Neural progenitor cell (in vitro differentiated cells): ENCODE data around the gene POU2AF1. TPM values are rescaled to one million over a fixed set of nuclear protein-coding genes. Genes with fewer than 3 reads are reported as not detected.

Experiments used
- DNase-seq: peaks from one replicate; pipeline ENCODE4 v3.0.0-alpha.2; 2016; ENCODE audit warnings: low spot score
- H2AFZ ChIP-seq: fragments of 200-600 bp; sonication (generic); replicated peaks from 2 replicates; pipeline ENCODE4 v1.6.1; 2016; ENCODE audit warnings: antibody characterized with exemption
- H3F3A ChIP-seq: fragments of 200-600 bp; sonication (generic); 2 replicates; pipeline ENCODE4 v1.6.1; 2016; ENCODE audit warnings: antibody characterized with exemption, low read depth
- H3K27ac ChIP-seq: fragments of 200-600 bp; sonication (generic); 2 replicates; pipeline ENCODE4 v1.5.1; 2016; ENCODE audit warnings: mild to moderate bottlenecking
- H3K27me3 ChIP-seq: fragments of 200-600 bp; sonication (generic); 2 replicates; pipeline ENCODE4 v1.6.1; 2016; ENCODE audit warnings: mild to moderate bottlenecking, moderate library complexity
- H3K36me3 ChIP-seq: fragments of 200-600 bp; sonication (generic); 2 replicates; pipeline ENCODE4 v1.5.1; 2016
- H3K4me1 ChIP-seq: fragments of 200-600 bp; sonication (generic); 2 replicates; pipeline ENCODE4 v1.6.1; 2016; ENCODE audit warnings: mixed run types
- H3K4me2 ChIP-seq: fragments of 200-600 bp; sonication (generic); 2 replicates; pipeline ENCODE4 v1.6.1; 2016
- H3K4me3 ChIP-seq: fragments of 200-600 bp; sonication (generic); 2 replicates; pipeline ENCODE4 v1.5.1; 2016
- H3K79me2 ChIP-seq: fragments of 200-600 bp; sonication (generic); 2 replicates; pipeline ENCODE4 v1.6.1; 2016; ENCODE audit warnings: low read depth
- H3K9ac ChIP-seq: fragments of 200-600 bp; sonication (generic); 2 replicates; pipeline ENCODE4 v1.6.1; 2016
- H3K9me3 ChIP-seq: fragments of 200-600 bp; sonication (generic); 2 replicates; pipeline ENCODE4 v1.5.1; 2016; ENCODE audit warnings: low read depth
- H4K20me1 ChIP-seq: fragments of 200-600 bp; sonication (generic); 2 replicates; pipeline ENCODE4 v1.6.1; 2016; ENCODE audit warnings: low read depth
- H3K27ac Mint-ChIP-seq: 3 replicates; pipeline ENCODE4 v1.8.0; 2021; ENCODE audit warnings: mixed read lengths
- H3K27me3 Mint-ChIP-seq: 2 replicates; pipeline ENCODE4 v1.8.0; 2022; ENCODE audit warnings: low read depth, mild to moderate bottlenecking, inconsistent platforms, moderate library complexity, mixed read lengths; ENCODE audit not compliant: insufficient read depth
- H3K36me3 Mint-ChIP-seq: 3 replicates; pipeline ENCODE4 v1.8.0; 2021; ENCODE audit warnings: mixed read lengths
- H3K4me1 Mint-ChIP-seq: 3 replicates; pipeline ENCODE4 v1.8.0; 2021; ENCODE audit warnings: mixed read lengths
- H3K4me3 Mint-ChIP-seq: 3 replicates; pipeline ENCODE4 v1.8.0; 2021; ENCODE audit warnings: mild to moderate bottlenecking, moderate library complexity, mixed read lengths
- H3K9me3 Mint-ChIP-seq: 3 replicates; pipeline ENCODE4 v1.8.0; 2020; ENCODE audit warnings: mixed read lengths
- EZH2 ChIP-seq: fragments of 200-600 bp; sonication (generic); IDR thresholded peaks from 2 replicates; pipeline ENCODE4 v1.6.1; 2017; ENCODE audit warnings: antibody characterized with exemption, mild to moderate bottlenecking, moderate library complexity
- EZH2phosphoT487 ChIP-seq: fragments of 200-600 bp; sonication (generic); IDR thresholded peaks from 2 replicates; pipeline ENCODE4 v1.6.1; 2017; ENCODE audit warnings: antibody characterized with exemption
- total RNA-seq: library from RNA; depleted of rRNA; stranded (reverse); fragments of >200 nt; gene quantifications from 2 replicates; pipeline ENCODE4 v1.2.3, GENCODE V29; 2015; ENCODE audit warnings: low replicate concordance
- TF ChIP-seq, protein P1 (sequence below): fragments of 200-600 bp; sonication (generic); IDR thresholded peaks from 2 replicates; pipeline ENCODE4 v1.5.1; 2017; ENCODE audit warnings: antibody characterized with exemption, mild to moderate bottlenecking

POU2AF1 gene
- total RNA-seq, 1 donor from 2014 or later: not detected

DNA sequence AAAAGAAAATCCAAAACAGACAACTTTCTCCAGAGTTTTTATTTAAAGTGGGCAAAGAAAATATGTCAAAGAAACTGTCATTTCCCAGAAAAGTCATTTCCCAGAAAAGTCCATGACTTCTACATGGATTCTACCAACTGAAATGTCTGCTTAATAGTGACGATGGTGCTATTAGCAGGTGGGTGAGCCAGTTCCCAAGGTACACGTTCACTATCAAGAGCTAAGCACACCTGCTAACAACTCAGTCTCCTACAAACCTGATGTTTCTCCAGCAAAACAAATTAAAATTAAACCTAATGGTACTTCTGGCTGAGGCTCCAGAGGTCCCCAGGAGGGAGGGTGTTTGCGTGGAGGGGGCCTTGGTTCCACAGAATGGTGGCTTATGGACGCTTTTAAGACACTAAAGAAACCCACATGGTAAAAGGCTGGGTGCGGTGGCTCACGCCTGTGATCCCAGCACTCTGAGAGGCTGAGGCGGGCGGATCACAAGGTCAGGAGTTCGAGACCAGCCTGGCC lies 26.8 kb downstream of the POU2AF1 start:
- no peaks in the 10 kb centered on the region for H3K36me3 Mint-ChIP-seq
- TF ChIP-seq, protein P1, sequence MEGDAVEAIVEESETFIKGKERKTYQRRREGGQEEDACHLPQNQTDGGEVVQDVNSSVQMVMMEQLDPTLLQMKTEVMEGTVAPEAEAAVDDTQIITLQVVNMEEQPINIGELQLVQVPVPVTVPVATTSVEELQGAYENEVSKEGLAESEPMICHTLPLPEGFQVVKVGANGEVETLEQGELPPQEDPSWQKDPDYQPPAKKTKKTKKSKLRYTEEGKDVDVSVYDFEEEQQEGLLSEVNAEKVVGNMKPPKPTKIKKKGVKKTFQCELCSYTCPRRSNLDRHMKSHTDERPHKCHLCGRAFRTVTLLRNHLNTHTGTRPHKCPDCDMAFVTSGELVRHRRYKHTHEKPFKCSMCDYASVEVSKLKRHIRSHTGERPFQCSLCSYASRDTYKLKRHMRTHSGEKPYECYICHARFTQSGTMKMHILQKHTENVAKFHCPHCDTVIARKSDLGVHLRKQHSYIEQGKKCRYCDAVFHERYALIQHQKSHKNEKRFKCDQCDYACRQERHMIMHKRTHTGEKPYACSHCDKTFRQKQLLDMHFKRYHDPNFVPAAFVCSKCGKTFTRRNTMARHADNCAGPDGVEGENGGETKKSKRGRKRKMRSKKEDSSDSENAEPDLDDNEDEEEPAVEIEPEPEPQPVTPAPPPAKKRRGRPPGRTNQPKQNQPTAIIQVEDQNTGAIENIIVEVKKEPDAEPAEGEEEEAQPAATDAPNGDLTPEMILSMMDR: no peak
- TF ChIP-seq EZH2 (no peak), EZH2phosphoT487 (no peak)
- H3K4me3 Mint-ChIP-seq: no peak overlapping the region

DNA sequence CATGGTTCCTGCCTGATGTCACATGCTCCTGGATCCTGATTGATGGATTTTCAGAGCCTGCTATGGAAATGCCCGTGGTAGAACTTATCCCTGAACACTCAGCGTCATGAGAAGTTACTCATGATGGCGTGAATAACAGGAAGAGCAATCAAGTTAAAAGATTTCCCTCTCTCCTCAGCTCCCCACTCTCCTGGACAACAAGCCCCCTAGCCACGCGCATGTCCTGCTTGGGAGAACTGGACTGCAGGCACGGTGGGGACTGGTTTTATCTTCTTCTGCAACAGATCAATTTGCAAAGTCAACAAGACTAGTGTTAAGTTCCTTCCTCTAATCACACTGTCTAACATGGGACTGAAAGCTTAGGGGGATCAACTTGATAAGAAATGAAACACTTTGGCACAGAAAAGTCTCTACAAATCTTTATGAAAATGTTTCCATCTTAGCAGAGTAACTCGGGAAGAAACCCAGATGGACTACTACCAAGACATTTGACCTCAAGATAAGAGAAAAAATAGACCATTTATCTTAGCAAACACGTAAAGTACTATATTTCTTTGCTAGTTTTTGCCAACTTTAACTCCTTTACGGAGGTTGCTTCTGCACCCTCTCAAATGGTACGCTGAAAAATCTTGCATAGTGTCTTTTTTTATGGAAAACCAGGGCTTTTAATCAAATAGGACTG lies 27.6 kb downstream of the POU2AF1 start:
- DNase-seq: no peak
- Histone ChIP-seq H3K27me3 (no peaks in the 10 kb centered on the region), H3K9ac (no peak overlapping the region), H3K9me3 (no peaks in the 10 kb centered on the region), H3K79me2 (no peaks in the 10 kb centered on the region), H3F3A (no peaks in the 10 kb centered on the region), H3K27ac (no peak overlapping the region), H3K36me3 (no peaks in the 10 kb centered on the region), H2AFZ (no peak overlapping the region), H3K4me2 (no peak overlapping the region), H3K4me3 (no peak overlapping the region), H3K4me1 (no peaks in the 10 kb centered on the region), H4K20me1 (no peaks in the 10 kb centered on the region)
- H3K4me1 Mint-ChIP-seq: peaks cover 9% of the 10 kb centered on the region
- no peak for TF ChIP-seq EZH2phosphoT487
- TF ChIP-seq EZH2: no peak
- TF ChIP-seq, protein P1: no peak
- no peaks in the 10 kb centered on the region for H3K36me3 Mint-ChIP-seq
- H3K9me3 Mint-ChIP-seq: no peaks in the 10 kb centered on the region
- H3K27ac Mint-ChIP-seq: no peak overlapping the region
- peaks cover 3% of the 10 kb centered on the region for H3K27me3 Mint-ChIP-seq
- H3K4me3 Mint-ChIP-seq: no peak overlapping the region

More for the DNA sequence above, 26.8 kb downstream of the POU2AF1 start:
- H3K9me3 Mint-ChIP-seq: no peaks in the 10 kb centered on the region
- Histone ChIP-seq H3K9ac (no peak overlapping the region), H3K36me3 (no peaks in the 10 kb centered on the region), H3K9me3 (no peaks in the 10 kb centered on the region), H3K27me3 (no peaks in the 10 kb centered on the region), H3K4me1 (no peaks in the 10 kb centered on the region), H3F3A (no peaks in the 10 kb centered on the region), H3K27ac (no peak overlapping the region), H2AFZ (no peak overlapping the region), H4K20me1 (no peaks in the 10 kb centered on the region), H3K79me2 (no peaks in the 10 kb centered on the region), H3K4me3 (no peak overlapping the region), H3K4me2 (no peak overlapping the region)
- H3K4me1 Mint-ChIP-seq: peaks cover 9% of the 10 kb centered on the region
- no peak for DNase-seq
- H3K27me3 Mint-ChIP-seq: peaks cover 3% of the 10 kb centered on the region
- no peak overlapping the region for H3K27ac Mint-ChIP-seq

DNA sequence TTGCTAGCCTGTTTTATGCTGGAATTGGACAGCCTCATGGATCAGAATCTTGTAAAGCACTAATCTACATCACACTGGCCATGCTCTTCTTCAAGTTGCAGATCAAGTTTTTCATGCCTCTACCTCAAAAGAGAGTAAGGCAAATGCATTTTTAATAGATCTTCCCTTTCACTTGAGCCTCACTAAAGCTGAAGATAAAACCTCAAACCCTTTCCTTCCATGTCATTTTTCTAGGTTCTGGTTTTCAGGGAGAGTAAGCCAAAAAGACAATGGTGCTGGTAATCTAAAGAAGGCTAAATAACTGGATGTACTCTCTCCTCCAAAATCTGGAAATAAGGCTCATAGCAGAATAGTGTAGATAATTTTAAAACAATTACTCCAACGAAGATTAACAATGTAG lies 28.3 kb downstream of the POU2AF1 start:
- H3K79me2 ChIP-seq: no peaks in the 10 kb centered on the region
- H3K4me3 Mint-ChIP-seq: no peak overlapping the region
- no peaks in the 10 kb centered on the region for H3K36me3 ChIP-seq
- no peaks in the 10 kb centered on the region for H4K20me1 ChIP-seq
- no peaks in the 10 kb centered on the region for H3F3A ChIP-seq
- TF ChIP-seq EZH2: no peak
- no peak for TF ChIP-seq EZH2phosphoT487
- TF ChIP-seq, protein P1: no peak
- H3K27me3 ChIP-seq: no peaks in the 10 kb centered on the region
- H3K9me3 Mint-ChIP-seq: no peaks in the 10 kb centered on the region
- H3K27me3 Mint-ChIP-seq: peaks cover 3% of the 10 kb centered on the region
- H3K4me1 ChIP-seq: no peaks in the 10 kb centered on the region
- H3K4me2 ChIP-seq: no peak overlapping the region
- H3K27ac Mint-ChIP-seq: no peak overlapping the region
- H3K9ac ChIP-seq: no peak overlapping the region
- H3K36me3 Mint-ChIP-seq: no peaks in the 10 kb centered on the region
- no peak for DNase-seq
- H2AFZ ChIP-seq: no peak overlapping the region
- H3K27ac ChIP-seq: no peak overlapping the region
- H3K9me3 ChIP-seq: no peaks in the 10 kb centered on the region
- peaks cover 7% of the 10 kb centered on the region for H3K4me1 Mint-ChIP-seq
- H3K4me3 ChIP-seq: no peak overlapping the region
